Skeletal muscle satellite cell (primary cell): Measurements from ENCODE around the gene PRAMEF13.
"Not testable (repeated sequence)": the region's sequence is repeated elsewhere in the genome, so short reads cannot be mapped to it uniquely, and the experiment has no call there.

ENCODE experiments used
- H3K27me3 ChIP-seq: 2 replicates; pipeline ENCODE4 v1.7.0; 2013; ENCODE audit warnings: low read length; ENCODE audit not compliant: control insufficient read depth, insufficient read depth
- H3K36me3 ChIP-seq: 2 replicates; pipeline ENCODE4 v1.7.0; 2013; ENCODE audit warnings: mild to moderate bottlenecking, control low read depth, low read length; ENCODE audit not compliant: insufficient read depth
- H3K4me1 ChIP-seq: 2 replicates; pipeline ENCODE4 v1.7.0; 2013; ENCODE audit warnings: low read length; ENCODE audit not compliant: control insufficient read depth, insufficient read depth
- H3K4me2 ChIP-seq: 2 replicates; pipeline ENCODE4 v1.7.0; 2013; ENCODE audit warnings: mild to moderate bottlenecking, low read length
- H3K4me3 ChIP-seq: 2 replicates; pipeline ENCODE4 v1.7.0; 2013; ENCODE audit warnings: low read length
- H3K9ac ChIP-seq: 2 replicates; pipeline ENCODE4 v1.7.0; 2013; ENCODE audit warnings: mild to moderate bottlenecking, low read depth, low read length, moderate library complexity
- H3K9me3 ChIP-seq: replicated peaks from 2 replicates; pipeline ENCODE4 v1.7.0; 2013; ENCODE audit warnings: mild to moderate bottlenecking, control low read depth, low read length

Gene PRAMEF13

GRCh38 chr1:13230096-13230495 lies 28.9 kb upstream of the PRAMEF13 start:
- H3K9me3 ChIP-seq, H3K36me3 ChIP-seq, H3K9ac ChIP-seq, H3K4me1 ChIP-seq, H3K4me2 ChIP-seq, H3K27me3 ChIP-seq, H3K4me3 ChIP-seq: not testable (repeated sequence)

GRCh38 chr1:13228343-13228781 lies 27.2 kb upstream of the PRAMEF13 start:
- no peaks in the 10 kb centered on the region for H3K36me3 ChIP-seq
- peaks cover 15% of the 10 kb centered on the region for H3K9me3 ChIP-seq
- no peaks in the 10 kb centered on the region for H3K27me3 ChIP-seq
- no peak overlapping the region for H3K4me3 ChIP-seq
- H3K9ac ChIP-seq = no peak overlapping the region
- no peak overlapping the region for H3K4me2 ChIP-seq
- no peaks in the 10 kb centered on the region for H3K4me1 ChIP-seq

GRCh38 chr1:13227271-13228055 lies 26.3 kb upstream of the PRAMEF13 start:
- not testable (repeated sequence) for H3K36me3 ChIP-seq, H3K9ac ChIP-seq, H3K4me2 ChIP-seq, H3K4me1 ChIP-seq, H3K27me3 ChIP-seq, H3K4me3 ChIP-seq
- H3K9me3 ChIP-seq = peaks cover 15% of the 10 kb centered on the region

- H3K27me3 ChIP-seq, H3K9ac ChIP-seq, H3K4me2 ChIP-seq, H3K36me3 ChIP-seq, H3K4me1 ChIP-seq, H3K4me3 ChIP-seq: not testable (repeated sequence)
- H3K9me3 ChIP-seq = peaks cover 15% of the 10 kb centered on the region
Measured at GRCh38 chr1:13225675-13226204, 24.5 kb upstream of the PRAMEF13 start, which contains the start of gene PRAMEF18. PRAMEF18 (minus strand) TSS chr1:13226154; CDS start chr1:13226106, 48 bp downstream.

- no peak overlapping the region for H3K4me3 ChIP-seq
- no peaks in the 10 kb centered on the region for H3K36me3 ChIP-seq
- no peaks in the 10 kb centered on the region for H3K4me1 ChIP-seq
- H3K9ac ChIP-seq = no peak overlapping the region
- no peak overlapping the region for H3K4me2 ChIP-seq
- peaks cover 15% of the 10 kb centered on the region for H3K9me3 ChIP-seq
- H3K27me3 ChIP-seq = no peaks in the 10 kb centered on the region
Measured at GRCh38 chr1:13224480-13225060, 23.4 kb upstream of the PRAMEF13 start.

- not testable (repeated sequence) for H3K4me3 ChIP-seq, H3K27me3 ChIP-seq
- peaks cover 10% of the 10 kb centered on the region for H3K9me3 ChIP-seq
Measured at GRCh38 chr1:13222788-13223187, 21.6 kb upstream of the PRAMEF13 start.

GRCh38 chr1:13219203-13219602 lies 18.0 kb upstream of the PRAMEF13 start:
- H3K4me3 ChIP-seq, H3K36me3 ChIP-seq, H3K4me1 ChIP-seq, H3K9ac ChIP-seq, H3K9me3 ChIP-seq, H3K27me3 ChIP-seq, H3K4me2 ChIP-seq: not testable (repeated sequence)

More at GRCh38 chr1:13222788-13223187, 21.6 kb upstream of the PRAMEF13 start:
- H3K9ac ChIP-seq, H3K4me2 ChIP-seq, H3K4me1 ChIP-seq, H3K36me3 ChIP-seq: not testable (repeated sequence)

GRCh38 chr1:13216619-13217018 lies 15.4 kb upstream of the PRAMEF13 start:
- H3K4me3 ChIP-seq, H3K27me3 ChIP-seq, H3K9ac ChIP-seq, H3K4me1 ChIP-seq, H3K4me2 ChIP-seq, H3K9me3 ChIP-seq, H3K36me3 ChIP-seq: not testable (repeated sequence)

- H3K9ac ChIP-seq, H3K36me3 ChIP-seq, H3K4me2 ChIP-seq, H3K9me3 ChIP-seq, H3K4me3 ChIP-seq, H3K27me3 ChIP-seq, H3K4me1 ChIP-seq: not testable (repeated sequence)
Measured at GRCh38 chr1:13208712-13209111, 7.5 kb upstream of the PRAMEF13 start.

- H3K36me3 ChIP-seq, H3K9ac ChIP-seq, H3K9me3 ChIP-seq, H3K27me3 ChIP-seq, H3K4me2 ChIP-seq, H3K4me1 ChIP-seq, H3K4me3 ChIP-seq: not testable (repeated sequence)
Measured at GRCh38 chr1:13171548-13171947, 29.7 kb downstream of the PRAMEF13 start, which contains the start of gene PRAMEF9. PRAMEF9 (plus strand) TSS chr1:13171848; CDS start chr1:13175281, 3,433 bp downstream.

- H3K9ac ChIP-seq, H3K9me3 ChIP-seq, H3K4me1 ChIP-seq, H3K27me3 ChIP-seq, H3K4me2 ChIP-seq, H3K4me3 ChIP-seq, H3K36me3 ChIP-seq: not testable (repeated sequence)
Measured at GRCh38 chr1:13165531-13165930, 35.7 kb downstream of the PRAMEF13 start, which contains the start of gene HNRNPCL4. HNRNPCL4 (minus strand) TSS chr1:13165631; CDS start chr1:13165467, 164 bp downstream.
